ENCODE measurements around the gene C1orf21.

The C1orf21 gene

DNA sequence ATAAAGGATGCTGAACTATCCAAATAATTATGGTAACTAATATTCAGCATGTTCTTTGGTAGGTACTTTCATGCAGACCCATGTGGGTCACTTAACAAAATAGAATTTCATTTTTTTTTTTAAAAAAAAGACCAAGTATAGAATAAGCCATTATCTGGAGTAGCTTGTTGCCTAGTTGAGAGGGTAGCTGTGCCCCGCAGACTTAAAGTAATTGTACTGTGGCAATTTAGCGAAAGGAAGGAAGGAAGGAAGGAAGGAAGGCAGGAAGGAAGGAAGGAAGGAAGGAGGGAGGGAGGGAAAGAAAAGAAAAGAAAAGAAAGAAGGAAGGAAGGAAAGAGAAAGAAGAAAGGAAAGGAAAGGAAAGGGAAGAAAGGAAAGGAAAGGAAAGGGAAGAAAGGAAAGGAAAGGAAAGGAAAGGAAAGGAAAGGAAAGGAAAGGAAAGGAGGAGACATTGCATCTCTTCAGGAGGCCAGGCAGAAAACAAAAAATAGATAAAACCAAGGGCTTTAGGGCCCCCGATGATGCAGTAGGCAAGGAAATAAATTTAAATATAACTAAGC is 35.3 kb upstream of the C1orf21 start:
- H3K9me2 ChIP-seq (replicated peaks; ENCODE audit: control insufficient read depth, low read length) = no peaks in the 10 kb centered on the region
- H3F3A ChIP-seq (ENCODE audit: control insufficient read depth, insufficient read depth) = no peaks in the 10 kb centered on the region
- H3K27me3 ChIP-seq (ENCODE audit: control insufficient read depth, low read length) = peaks cover 6% of the 10 kb centered on the region; the same call in 1 of the 2 replicates
- no peaks in the 10 kb centered on the region for H3K9me3 ChIP-seq (ENCODE audit: control insufficient read depth, insufficient read depth, low read length)
- no peaks in the 10 kb centered on the region for H3K79me2 ChIP-seq (ENCODE audit: control insufficient read depth, low read length)
- H3K4me3 ChIP-seq (ENCODE audit: low read length) = no peak overlapping the region
- TF ChIP-seq EZH2phosphoT487 (IDR thresholded peaks at IDR 0.05; ENCODE audit: borderline replicate concordance, low read length) = no peak
- TF ChIP-seq, protein P1, sequence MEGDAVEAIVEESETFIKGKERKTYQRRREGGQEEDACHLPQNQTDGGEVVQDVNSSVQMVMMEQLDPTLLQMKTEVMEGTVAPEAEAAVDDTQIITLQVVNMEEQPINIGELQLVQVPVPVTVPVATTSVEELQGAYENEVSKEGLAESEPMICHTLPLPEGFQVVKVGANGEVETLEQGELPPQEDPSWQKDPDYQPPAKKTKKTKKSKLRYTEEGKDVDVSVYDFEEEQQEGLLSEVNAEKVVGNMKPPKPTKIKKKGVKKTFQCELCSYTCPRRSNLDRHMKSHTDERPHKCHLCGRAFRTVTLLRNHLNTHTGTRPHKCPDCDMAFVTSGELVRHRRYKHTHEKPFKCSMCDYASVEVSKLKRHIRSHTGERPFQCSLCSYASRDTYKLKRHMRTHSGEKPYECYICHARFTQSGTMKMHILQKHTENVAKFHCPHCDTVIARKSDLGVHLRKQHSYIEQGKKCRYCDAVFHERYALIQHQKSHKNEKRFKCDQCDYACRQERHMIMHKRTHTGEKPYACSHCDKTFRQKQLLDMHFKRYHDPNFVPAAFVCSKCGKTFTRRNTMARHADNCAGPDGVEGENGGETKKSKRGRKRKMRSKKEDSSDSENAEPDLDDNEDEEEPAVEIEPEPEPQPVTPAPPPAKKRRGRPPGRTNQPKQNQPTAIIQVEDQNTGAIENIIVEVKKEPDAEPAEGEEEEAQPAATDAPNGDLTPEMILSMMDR (IDR thresholded peaks at IDR 0.05; ENCODE audit: low read depth, low read length, poor library complexity, severe bottlenecking) = no peak
- H3K4me2 ChIP-seq (ENCODE audit: low read length) = no peak overlapping the region
- no peaks in the 10 kb centered on the region for H3K36me3 ChIP-seq (ENCODE audit: control insufficient read depth, low read length)
- no peak overlapping the region for H3K27ac ChIP-seq (ENCODE audit: low read depth, low read length)
- H4K20me1 ChIP-seq (ENCODE audit: control insufficient read depth, insufficient read depth, low read depth, low read length) = no peaks in the 10 kb centered on the region
- H3K4me1 ChIP-seq (ENCODE audit: control insufficient read depth, low read length) = no peaks in the 10 kb centered on the region

GRCh38 chr1:184352776-184353175 is 34.1 kb upstream of the C1orf21 start:
- no peaks in the 10 kb centered on the region for H4K20me1 ChIP-seq (ENCODE audit: control insufficient read depth, insufficient read depth, low read depth, low read length)
- no peak overlapping the region for H3K27ac ChIP-seq (ENCODE audit: low read depth, low read length)
- no peak overlapping the region for H3K4me2 ChIP-seq (ENCODE audit: low read length)
- no peaks in the 10 kb centered on the region for H3F3A ChIP-seq (ENCODE audit: control insufficient read depth, insufficient read depth)
- H3K9me2 ChIP-seq (replicated peaks; ENCODE audit: control insufficient read depth, low read length) = no peaks in the 10 kb centered on the region
- peaks cover 6% of the 10 kb centered on the region; the same call in 1 of the 2 replicates for H3K27me3 ChIP-seq (ENCODE audit: control insufficient read depth, low read length)
- H3K4me3 ChIP-seq (ENCODE audit: low read length) = no peak overlapping the region
- H3K79me2 ChIP-seq (ENCODE audit: control insufficient read depth, low read length) = no peaks in the 10 kb centered on the region
- H3K4me1 ChIP-seq (ENCODE audit: control insufficient read depth, low read length) = no peaks in the 10 kb centered on the region
- no peaks in the 10 kb centered on the region for H3K9me3 ChIP-seq (ENCODE audit: control insufficient read depth, insufficient read depth, low read length)
- no peaks in the 10 kb centered on the region for H3K36me3 ChIP-seq (ENCODE audit: control insufficient read depth, low read length)
- TF ChIP-seq, protein P1 (IDR thresholded peaks at IDR 0.05; ENCODE audit: low read depth, low read length, poor library complexity, severe bottlenecking) = no peak
- no peak for TF ChIP-seq EZH2phosphoT487 (IDR thresholded peaks at IDR 0.05; ENCODE audit: borderline replicate concordance, low read length)

DNA sequence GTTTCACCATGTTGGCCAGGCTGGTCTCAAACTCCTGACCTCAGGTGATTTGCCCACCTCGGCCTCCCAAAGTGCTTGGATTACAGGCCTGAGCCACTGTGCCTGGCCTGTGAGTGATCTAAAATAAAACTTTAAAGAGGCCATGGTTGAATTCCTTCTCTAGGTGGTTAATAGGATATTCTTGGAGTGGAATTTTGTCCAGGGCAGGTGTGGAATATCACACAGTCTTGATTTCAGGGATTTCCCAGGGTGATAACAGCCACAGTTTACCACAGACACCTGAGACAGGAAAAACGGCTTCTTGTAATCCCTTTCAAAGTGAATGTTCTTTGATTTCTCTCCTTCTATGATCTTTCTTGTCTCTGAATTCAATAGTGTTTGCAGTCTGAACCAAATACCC is 32.1 kb upstream of the C1orf21 start:
- H3K9me2 ChIP-seq (replicated peaks; ENCODE audit: control insufficient read depth, low read length) = no peaks in the 10 kb centered on the region
- H3K36me3 ChIP-seq (ENCODE audit: control insufficient read depth, low read length) = no peaks in the 10 kb centered on the region
- no peak for TF ChIP-seq EZH2phosphoT487 (IDR thresholded peaks at IDR 0.05; ENCODE audit: borderline replicate concordance, low read length)
- TF ChIP-seq, protein P1 (IDR thresholded peaks at IDR 0.05; ENCODE audit: low read depth, low read length, poor library complexity, severe bottlenecking) = no peak
- no peak overlapping the region for H3K4me2 ChIP-seq (ENCODE audit: low read length)
- no peaks in the 10 kb centered on the region for H4K20me1 ChIP-seq (ENCODE audit: control insufficient read depth, insufficient read depth, low read depth, low read length)
- H3K79me2 ChIP-seq (ENCODE audit: control insufficient read depth, low read length) = no peaks in the 10 kb centered on the region
- H3K4me1 ChIP-seq (ENCODE audit: control insufficient read depth, low read length) = no peaks in the 10 kb centered on the region
- peaks cover 2% of the 10 kb centered on the region; the same call in 1 of the 2 replicates for H3K27me3 ChIP-seq (ENCODE audit: control insufficient read depth, low read length)
- no peaks in the 10 kb centered on the region for H3F3A ChIP-seq (ENCODE audit: control insufficient read depth, insufficient read depth)
- no peak overlapping the region for H3K4me3 ChIP-seq (ENCODE audit: low read length)
- H3K9me3 ChIP-seq (ENCODE audit: control insufficient read depth, insufficient read depth, low read length) = no peaks in the 10 kb centered on the region
- H3K27ac ChIP-seq (ENCODE audit: low read depth, low read length) = no peak overlapping the region

Data from DOHH2 (cell line).